Glomerular visceral epithelial cell (primary cell): Measurements from ENCODE around the gene VPS72.
"Not testable (repeated sequence)": the region's sequence is repeated elsewhere in the genome, so short reads cannot be mapped to it uniquely, and the experiment has no call there.

Experiments used
- DNase-seq: peaks from one replicate; pipeline ENCODE4 v3.0.0-alpha.2; 2016; ENCODE audit errors: extremely low spot score

Gene VPS72, protein sequence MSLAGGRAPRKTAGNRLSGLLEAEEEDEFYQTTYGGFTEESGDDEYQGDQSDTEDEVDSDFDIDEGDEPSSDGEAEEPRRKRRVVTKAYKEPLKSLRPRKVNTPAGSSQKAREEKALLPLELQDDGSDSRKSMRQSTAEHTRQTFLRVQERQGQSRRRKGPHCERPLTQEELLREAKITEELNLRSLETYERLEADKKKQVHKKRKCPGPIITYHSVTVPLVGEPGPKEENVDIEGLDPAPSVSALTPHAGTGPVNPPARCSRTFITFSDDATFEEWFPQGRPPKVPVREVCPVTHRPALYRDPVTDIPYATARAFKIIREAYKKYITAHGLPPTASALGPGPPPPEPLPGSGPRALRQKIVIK

DNA sequence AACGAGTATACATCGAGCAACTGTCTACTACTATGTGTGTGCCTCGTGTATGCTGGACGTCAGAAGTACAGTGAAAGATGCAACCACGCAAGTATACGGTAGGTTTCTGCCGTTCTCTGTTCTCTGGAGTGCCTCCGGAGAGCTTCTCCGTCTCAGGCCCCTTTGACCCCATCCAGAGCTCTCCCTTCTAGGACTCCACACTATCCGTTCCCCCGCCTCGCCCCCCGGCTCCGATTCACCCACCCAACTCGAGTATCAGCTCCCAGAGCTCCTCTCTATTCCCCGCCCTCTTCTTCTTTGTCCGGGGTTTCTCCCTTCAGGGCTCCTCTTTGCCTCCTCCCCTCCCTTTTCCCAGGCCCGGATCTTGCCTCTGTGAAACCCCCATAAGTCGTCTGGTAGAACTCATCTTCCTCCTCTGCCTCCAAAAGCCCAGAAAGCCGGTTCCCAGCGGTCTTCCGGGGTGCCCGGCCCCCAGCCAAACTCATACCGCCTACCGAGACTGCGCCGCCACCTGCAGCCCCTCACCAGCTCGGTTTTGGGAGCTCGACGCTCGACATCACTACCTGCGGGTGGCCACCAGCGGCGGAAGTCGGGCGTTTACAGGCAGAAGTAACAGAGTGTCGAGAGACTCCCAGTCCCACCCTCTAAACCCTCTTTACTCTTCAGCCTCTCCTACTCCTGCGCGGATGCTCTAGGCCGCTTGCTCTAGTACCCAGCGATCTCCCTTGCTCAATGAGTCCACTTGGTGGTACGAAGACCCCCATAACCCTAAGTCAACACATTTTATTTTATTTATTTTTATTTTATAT lies at the start of gene VPS72:
VPS72 (minus strand) TSS at position 561 of the 809 bp plus-strand sequence; CDS start at position 485, 76 bp downstream.
- DNase-seq, result peak; percentile 88

DNA sequence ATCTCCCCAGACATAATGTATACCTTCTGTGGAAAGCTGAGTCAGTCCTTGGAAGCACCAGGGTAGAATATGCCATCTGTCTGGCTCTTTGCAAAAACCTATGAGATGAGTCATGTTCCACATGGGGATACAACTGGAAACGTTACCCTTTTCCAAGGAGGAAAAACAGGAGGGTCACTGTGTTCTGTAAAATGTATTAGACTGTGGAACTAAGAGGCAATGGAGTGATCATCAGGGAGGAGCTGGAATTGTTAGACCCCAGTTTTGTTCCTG lies 48.4 kb upstream of the VPS72 start:
- peak; percentile 79 for DNase-seq

GRCh38 chr1:151237678-151238466 lies 47.9 kb upstream of the VPS72 start:
- DNase-seq, result no peak

GRCh38 chr1:151235235-151235634 lies 45.2 kb upstream of the VPS72 start:
- no peak for DNase-seq

- DNase-seq, result peak; percentile 66
These were observed 32.1 kb upstream of the VPS72 start for GRCh38 chr1:151222130-151222529.

GRCh38 chr1:151221616-151222015 lies 31.6 kb upstream of the VPS72 start:
- peak; percentile 25 for DNase-seq

DNA sequence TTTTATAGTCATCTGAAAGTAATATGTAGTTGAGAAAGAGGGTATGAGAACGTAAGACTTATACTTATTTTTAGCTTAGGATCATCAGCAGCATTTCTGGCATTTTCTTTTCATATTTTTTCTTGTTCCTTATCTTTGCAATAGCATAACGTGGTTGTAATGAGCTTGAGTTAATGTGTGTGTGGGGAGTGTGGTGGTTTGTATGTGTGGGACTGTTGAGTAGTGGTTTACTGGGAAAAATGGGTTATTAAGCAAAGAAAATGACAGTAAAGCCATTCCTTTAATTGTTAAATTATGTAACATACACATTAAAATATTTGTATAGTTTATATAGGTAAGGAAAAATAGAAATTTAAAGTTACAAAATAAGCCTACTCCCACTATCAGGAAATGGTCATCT lies 23.6 kb upstream of the VPS72 start:
- DNase-seq, result no peak

GRCh38 chr1:151211972-151212705 lies 22.1 kb upstream of the VPS72 start:
- DNase-seq, result no peak

GRCh38 chr1:151210830-151211229 lies 20.8 kb upstream of the VPS72 start:
- no peak for DNase-seq

- DNase-seq, result not testable (repeated sequence)
These were observed 15.5 kb upstream of the VPS72 start for GRCh38 chr1:151205381-151205965.

DNA sequence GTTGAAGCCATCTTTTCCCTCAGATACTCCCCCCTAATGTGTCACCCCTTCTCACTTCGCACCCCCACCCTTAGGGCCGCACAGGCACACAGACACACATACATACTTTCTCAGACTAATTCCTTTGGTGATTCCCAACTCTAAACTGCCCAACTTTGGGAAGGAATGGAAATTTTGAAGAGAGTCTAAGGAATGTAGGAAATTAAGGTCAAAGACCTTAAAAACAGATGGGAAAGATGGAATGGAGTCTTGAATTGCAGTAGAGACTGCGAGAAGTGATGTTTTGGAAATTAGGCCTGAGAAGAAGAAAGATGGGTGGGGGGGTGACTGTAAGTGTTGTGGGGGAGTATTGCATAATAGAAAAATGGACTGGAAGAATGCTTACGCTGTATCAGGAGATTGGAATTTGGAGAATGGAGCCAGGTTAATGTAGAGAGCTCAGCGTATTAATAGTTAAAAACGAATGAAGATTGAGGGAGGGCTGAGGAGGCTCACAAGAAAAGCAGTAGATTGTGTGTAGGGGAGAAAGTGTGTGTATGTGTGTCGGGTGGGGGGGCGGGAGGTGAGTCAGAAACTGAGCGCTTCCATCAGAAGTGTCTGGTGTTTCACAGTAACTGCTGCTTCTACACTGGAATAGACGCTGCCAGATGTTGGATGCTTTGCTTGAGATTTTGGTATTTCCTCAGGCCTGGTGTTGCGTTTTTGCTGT lies 10.0 kb upstream of the VPS72 start:
- peak; percentile 93 for DNase-seq

DNA sequence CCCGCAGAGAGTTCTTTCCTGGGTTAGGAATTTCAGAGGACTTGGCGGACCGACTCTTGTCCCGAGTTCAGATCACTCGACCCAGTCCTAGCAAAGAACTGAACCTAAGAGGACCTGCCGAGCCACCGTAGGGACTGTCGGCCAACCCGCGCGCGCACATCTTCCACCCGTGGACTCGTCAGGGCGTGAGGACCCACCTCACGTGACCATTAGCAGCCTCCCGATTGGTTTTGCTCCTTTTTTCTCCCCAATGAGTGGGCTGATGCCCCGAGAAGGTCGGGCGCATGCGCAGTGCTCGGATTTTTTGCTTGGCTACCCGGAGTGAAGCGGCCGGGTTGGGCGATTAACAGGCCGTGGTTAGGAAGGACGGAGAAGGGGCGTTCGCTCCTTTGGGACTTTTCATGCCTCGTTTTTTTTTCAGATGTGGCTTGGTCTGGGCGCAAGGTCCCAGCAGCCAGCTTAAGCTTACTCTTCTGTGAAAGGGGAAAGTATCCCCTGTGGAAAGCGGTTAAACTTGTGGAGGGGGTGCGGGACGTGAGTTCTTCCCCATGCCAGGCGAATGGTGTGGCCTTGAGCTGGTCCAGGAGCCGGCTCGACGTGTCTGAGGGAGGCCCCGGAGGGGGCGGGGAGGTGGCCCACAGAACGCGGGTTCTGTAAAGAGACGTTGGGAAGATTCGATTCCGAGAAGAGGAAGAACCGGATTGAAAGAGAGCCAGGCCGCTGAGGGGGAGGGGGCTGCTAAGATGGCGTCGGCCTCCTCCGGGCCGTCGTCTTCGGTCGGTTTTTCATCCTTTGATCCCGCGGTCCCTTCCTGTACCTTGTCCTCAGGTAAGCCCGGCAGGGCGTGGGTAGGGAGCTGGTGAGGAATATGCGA lies 8.5 kb upstream of the VPS72 start, which contains the start of gene PIP5K1A:
PIP5K1A (plus strand) TSS at position 299 of the 874 bp plus-strand sequence; CDS start at position 744, 445 bp downstream.
- DNase-seq, result peak; percentile 99

GRCh38 chr1:151197863-151198253 lies 7.9 kb upstream of the VPS72 start:
- no peak for DNase-seq

- peak; percentile 88 for DNase-seq
These were observed 6.3 kb upstream of the VPS72 start for GRCh38 chr1:151196292-151196800.

GRCh38 chr1:151194894-151195594 lies 5.0 kb upstream of the VPS72 start:
- peak; percentile 91 for DNase-seq

DNA sequence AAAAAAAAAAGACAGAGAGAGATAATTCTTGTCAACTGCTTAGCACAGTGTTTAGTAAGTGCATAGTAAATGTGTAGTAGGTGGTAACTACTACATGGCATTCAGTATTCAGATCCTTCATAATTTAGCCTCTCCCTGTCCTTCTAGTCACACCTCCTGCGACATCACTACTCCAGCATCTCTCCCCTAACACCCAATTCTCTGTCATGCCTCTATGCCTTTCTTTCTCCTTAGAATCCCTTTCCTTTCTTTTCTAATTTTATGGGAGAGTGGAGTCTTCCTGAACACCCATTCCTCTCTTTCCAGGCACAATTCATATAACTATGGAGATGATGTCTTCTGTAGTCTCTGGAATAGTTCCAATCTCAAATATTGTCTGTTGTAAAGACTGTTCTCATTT lies 3.9 kb upstream of the VPS72 start:
- no peak for DNase-seq

- DNase-seq, result no peak
These were observed 3.3 kb upstream of the VPS72 start for GRCh38 chr1:151193304-151193703.

DNA sequence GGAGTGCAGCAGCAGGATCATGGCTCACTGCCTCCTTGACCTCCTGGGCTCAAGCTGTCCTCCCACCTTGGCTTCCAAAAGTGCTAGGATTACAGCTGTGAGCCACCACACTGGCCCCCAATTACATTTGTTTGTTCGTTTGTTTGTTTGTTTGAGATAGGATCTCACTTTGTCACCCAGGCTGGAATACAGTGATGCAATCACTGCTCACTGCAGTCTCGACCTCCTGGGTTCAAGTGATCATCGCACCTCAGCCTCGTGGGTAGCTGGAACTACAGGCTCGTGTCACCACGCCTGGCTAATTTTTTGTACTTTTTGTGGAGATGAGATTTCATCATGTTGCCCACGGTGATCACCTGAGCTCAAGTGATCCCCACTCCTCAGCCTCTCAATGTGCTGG lies 2.0 kb upstream of the VPS72 start:
- DNase-seq, result no peak

DNA sequence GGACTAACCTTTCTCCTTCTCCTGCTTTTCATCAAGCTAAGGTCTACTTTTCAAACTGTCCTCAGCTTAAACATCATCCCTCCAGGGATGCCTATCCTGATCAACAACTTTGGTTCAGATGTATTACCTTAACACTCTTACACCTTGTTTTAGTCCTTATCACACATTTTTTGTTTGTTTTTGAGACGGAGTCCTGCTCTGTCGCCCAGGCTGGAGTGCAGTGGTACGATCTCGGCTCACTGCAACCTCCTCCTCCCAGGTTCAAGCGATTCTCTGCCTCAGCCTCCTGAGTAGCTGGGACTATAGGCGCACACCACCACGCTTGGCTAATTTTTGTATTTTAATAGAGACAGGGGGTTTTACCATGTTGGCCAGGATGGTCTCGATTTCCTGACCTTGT lies 1.3 kb downstream of the VPS72 start:
- DNase-seq, result not testable (repeated sequence)
